HepG2 (cell line): ENCODE data around the gene LTK. TPM values are rescaled to one million over a fixed set of nuclear protein-coding genes. Genes with fewer than 3 reads are reported as not detected.

Experiments used
- CEBPG ChIP-seq: IDR thresholded peaks from 2 replicates; pipeline ENCODE4 v1.6.1; 2016
- GABPA ChIP-seq, 2 experiments: IDR thresholded peaks; 2 replicates each; pipeline ENCODE4 v1.6.1; 2011 to 2016; ENCODE audit warnings: low read depth in 2 of 2, low read length in 1 of 2, missing biosample characterization in 1 of 2, missing genetic modification characterization in 1 of 2
- HNF4G ChIP-seq, 2 experiments: sonication (generic) in 1 of 2; formaldehyde crosslinking in 1 of 2; IDR thresholded peaks; 2 replicates each; pipeline versions ENCODE4 v1.4.0 to v1.6.1; 2011 to 2020; ENCODE audit warnings: borderline replicate concordance in 2 of 2, low read depth in 2 of 2, mild to moderate bottlenecking in 2 of 2, low read length in 1 of 2, missing genetic modification reagents in 1 of 2, moderate library complexity in 1 of 2
- HNRNPLL ChIP-seq: fragments of 200-400 bp; formaldehyde crosslinking; IDR thresholded peaks from 2 replicates; pipeline ENCODE4 v1.6.1; 2017; ENCODE audit warnings: mild to moderate bottlenecking, low read depth, low read length; ENCODE audit not compliant: poor library complexity, severe bottlenecking
- HOXA9 ChIP-seq: sonication (generic); formaldehyde crosslinking; IDR thresholded peaks from 2 replicates; pipeline ENCODE4 v1.8.1; 2022; ENCODE audit warnings: missing genetic modification reagents, mild to moderate bottlenecking, moderate library complexity, borderline replicate concordance
- KLF11 ChIP-seq: IDR thresholded peaks from 2 replicates; pipeline ENCODE4 v1.6.1; 2016; ENCODE audit warnings: missing compliant biosample characterization
- KLF12 ChIP-seq: sonication (generic); formaldehyde crosslinking; IDR thresholded peaks from 2 replicates; pipeline ENCODE4 v1.4.0; 2020; ENCODE audit warnings: missing genetic modification reagents, borderline replicate concordance
- MED13 ChIP-seq: sonication (generic); formaldehyde crosslinking; IDR thresholded peaks from 2 replicates; pipeline ENCODE4 v1.5.0; 2020; ENCODE audit warnings: missing genetic modification reagents
- SRF ChIP-seq: IDR thresholded peaks from 2 replicates; pipeline ENCODE4 v1.6.1; 2011; ENCODE audit warnings: mild to moderate bottlenecking, low read depth, low read length, moderate library complexity
- SRSF1 ChIP-seq: fragments of 200-400 bp; formaldehyde crosslinking; optimal IDR thresholded peaks from 2 replicates; pipeline ENCODE3; 2017; ENCODE audit warnings: mild to moderate bottlenecking, low read depth, low read length, moderate library complexity
- ZNF605 ChIP-seq: sonication (generic); formaldehyde crosslinking; IDR thresholded peaks from 2 replicates; pipeline ENCODE4 v1.8.0; 2022; ENCODE audit warnings: mild to moderate bottlenecking, missing genetic modification reagents
- polyA plus RNA-seq, 8 experiments: library from polyadenylated mRNA; depleted of rRNA in 3 of 8; stranded (reverse) in 7 of 8; unstranded in 1 of 8; fragments of >200 nt; fragmentation: Illumina TruSeq in 4 of 8; extraction: Trizol in 4 of 8; gene quantifications; 2 replicates each; pipeline versions ENCODE4 v1.2.1 to v1.2.3, GENCODE V29; 2011 to 2016; ENCODE audit warnings: low read depth in 4 of 8, missing spikeins in 1 of 8, mixed read lengths in 1 of 8; ENCODE audit not compliant: insufficient read depth in 1 of 8
- total RNA-seq, 5 experiments: library from RNA; depleted of rRNA; stranded (reverse); fragments of >200 nt; fragmentation: Illumina TruSeq; extraction: Trizol; gene quantifications; 2 replicates each; pipeline ENCODE4 v1.2.3, GENCODE V29; 2016; ENCODE audit warnings: low read depth in 1 of 5
- TF ChIP-seq, protein P1 (sequence below), 2 experiments: sonication (generic) in 1 of 2; formaldehyde crosslinking in 1 of 2; IDR thresholded peaks; 2 replicates each; pipeline versions ENCODE4 v1.4.0 to v1.6.1; 2018 to 2020; ENCODE audit warnings: missing genetic modification reagents in 2 of 2, borderline replicate concordance in 1 of 2, low read depth in 1 of 2, mild to moderate bottlenecking in 1 of 2, missing biosample characterization in 1 of 2
- TF ChIP-seq, protein P2 (sequence below): sonication (generic); formaldehyde crosslinking; IDR thresholded peaks from 2 replicates; pipeline ENCODE4 v1.5.0; 2020; ENCODE audit warnings: missing genetic modification reagents, mild to moderate bottlenecking, borderline replicate concordance
- TF ChIP-seq, protein P3 (sequence below): IDR thresholded peaks from 2 replicates; pipeline ENCODE4 v1.6.1; 2016; ENCODE audit warnings: missing biosample characterization, missing genetic modification reagents, low read depth
- TF ChIP-seq, protein P4 (sequence below): sonication (generic); formaldehyde crosslinking; IDR thresholded peaks from 2 replicates; pipeline ENCODE4 v1.4.0; 2020; ENCODE audit warnings: mild to moderate bottlenecking, missing genetic modification reagents
- TF ChIP-seq, protein P5 (sequence below): sonication (generic); formaldehyde crosslinking; IDR thresholded peaks from 2 replicates; pipeline ENCODE4 v1.5.1; 2020; ENCODE audit warnings: mild to moderate bottlenecking, missing genetic modification reagents, borderline replicate concordance
- TF ChIP-seq, protein P6 (sequence below): sonication (generic); formaldehyde crosslinking; IDR thresholded peaks from 2 replicates; pipeline ENCODE4 v1.9.0; 2022; ENCODE audit warnings: missing genetic modification reagents, mild to moderate bottlenecking, borderline replicate concordance

The LTK gene
- total and polyA plus RNA-seq, 2 of the 13 experiments (the other 11 are each of a cell fraction or from before 2014, with no cell fraction given), result 0.01 TPM; not detected in 1

DNA sequence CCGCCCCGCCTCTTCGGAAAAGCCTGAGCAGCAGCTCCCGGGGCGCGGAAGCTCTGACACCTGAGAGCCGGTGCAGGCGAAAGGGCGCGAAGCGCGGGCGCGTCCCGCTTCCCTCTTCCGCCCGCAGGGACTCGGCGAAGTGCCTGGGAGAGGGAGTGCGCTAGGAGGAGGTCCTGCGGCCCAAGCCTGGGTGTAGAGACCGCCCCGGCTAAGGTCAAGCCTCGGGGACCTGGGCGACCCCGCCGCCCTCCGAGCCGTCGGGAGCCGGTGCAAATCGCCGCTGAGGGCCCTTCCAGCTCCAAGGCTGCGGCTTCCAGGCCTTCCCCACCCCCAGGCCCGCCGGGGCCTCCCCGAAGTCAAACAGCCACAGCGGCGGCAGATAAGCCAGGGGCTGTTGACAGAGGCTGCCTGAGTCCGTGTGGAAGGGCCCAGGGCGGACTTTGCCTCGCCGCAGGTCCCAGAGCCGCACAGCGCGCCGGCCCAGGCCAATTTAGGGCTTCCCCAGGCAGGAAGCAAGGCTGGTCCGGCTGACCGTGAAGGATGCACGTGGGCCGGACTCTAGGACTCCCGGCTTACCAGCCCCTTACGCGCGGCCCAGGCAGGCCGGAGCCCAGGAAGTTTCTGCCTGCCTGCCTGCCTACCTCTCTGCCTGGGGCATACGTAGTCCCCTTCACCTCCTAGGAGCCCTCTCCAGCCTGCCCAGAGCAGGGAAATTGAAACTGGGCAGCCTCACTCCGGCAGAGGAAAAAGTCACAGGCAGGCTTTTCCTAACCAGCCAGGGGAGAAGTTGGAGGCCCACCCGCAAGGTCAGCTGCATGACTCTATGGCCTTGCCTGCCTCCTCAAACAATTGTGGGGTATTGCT lies 17.7 kb downstream of the LTK start (continued):
- TF ChIP-seq, protein P1, sequence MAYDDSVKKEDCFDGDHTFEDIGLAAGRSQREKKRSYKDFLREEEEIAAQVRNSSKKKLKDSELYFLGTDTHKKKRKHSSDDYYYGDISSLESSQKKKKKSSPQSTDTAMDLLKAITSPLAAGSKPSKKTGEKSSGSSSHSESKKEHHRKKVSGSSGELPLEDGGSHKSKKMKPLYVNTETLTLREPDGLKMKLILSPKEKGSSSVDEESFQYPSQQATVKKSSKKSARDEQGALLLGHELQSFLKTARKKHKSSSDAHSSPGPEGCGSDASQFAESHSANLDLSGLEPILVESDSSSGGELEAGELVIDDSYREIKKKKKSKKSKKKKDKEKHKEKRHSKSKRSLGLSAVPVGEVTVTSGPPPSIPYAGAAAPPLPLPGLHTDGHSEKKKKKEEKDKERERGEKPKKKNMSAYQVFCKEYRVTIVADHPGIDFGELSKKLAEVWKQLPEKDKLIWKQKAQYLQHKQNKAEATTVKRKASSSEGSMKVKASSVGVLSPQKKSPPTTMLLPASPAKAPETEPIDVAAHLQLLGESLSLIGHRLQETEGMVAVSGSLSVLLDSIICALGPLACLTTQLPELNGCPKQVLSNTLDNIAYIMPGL (CRISPR knock-in tag; IDR thresholded peaks at IDR 0.05; ENCODE audit: borderline replicate concordance in 1 of 2, low read depth in 1 of 2), result peak; percentile 78 to 91; a peak in 3 of 4 replicates
- TF ChIP-seq HNRNPLL (peak; percentile 68), CEBPG (CRISPR knock-in tag) (peak; percentile 15; the same call in 1 of the 2 replicates), ZNF605 (CRISPR knock-in tag) (peak; percentile 86), SRSF1 (peak; percentile 32), KLF11 (peak; percentile 75), HNF4G (IDR thresholded peaks at IDR 0.05; ENCODE audit: borderline replicate concordance, low read depth, low read length) (peak; percentile 83), HNF4G (CRISPR knock-in tag; IDR thresholded peaks at IDR 0.05; ENCODE audit: borderline replicate concordance, low read depth) (peak; percentile 89), KLF12 (CRISPR knock-in tag) (0 out of 2 replicates have a peak, but pooled peaks have one; percentile 81), HOXA9 (CRISPR knock-in tag) (no peak), MED13 (CRISPR knock-in tag) (peak; percentile 54; the same call in 1 of the 2 replicates), GABPA (IDR thresholded peaks at IDR 0.05; ENCODE audit: low read depth, low read length) (no peak), GABPA (CRISPR knock-in tag; IDR thresholded peaks at IDR 0.05; ENCODE audit: low read depth) (no peak), SRF (0 out of 2 replicates have a peak, but pooled peaks have one; percentile 54)
- TF ChIP-seq, protein P2, sequence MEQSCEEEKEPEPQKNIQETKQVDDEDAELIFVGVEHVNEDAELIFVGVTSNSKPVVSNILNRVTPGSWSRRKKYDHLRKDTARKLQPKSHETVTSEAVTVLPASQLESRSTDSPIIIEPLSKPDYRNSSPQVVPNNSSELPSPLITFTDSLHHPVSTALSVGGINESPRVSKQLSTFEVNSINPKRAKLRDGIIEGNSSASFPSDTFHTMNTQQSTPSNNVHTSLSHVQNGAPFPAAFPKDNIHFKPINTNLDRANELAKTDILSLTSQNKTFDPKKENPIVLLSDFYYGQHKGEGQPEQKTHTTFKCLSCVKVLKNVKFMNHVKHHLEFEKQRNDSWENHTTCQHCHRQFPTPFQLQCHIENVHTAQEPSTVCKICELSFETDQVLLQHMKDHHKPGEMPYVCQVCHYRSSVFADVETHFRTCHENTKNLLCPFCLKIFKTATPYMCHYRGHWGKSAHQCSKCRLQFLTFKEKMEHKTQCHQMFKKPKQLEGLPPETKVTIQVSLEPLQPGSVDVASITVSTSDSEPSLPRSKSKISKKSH, result peak; percentile 91
- TF ChIP-seq, protein P3, sequence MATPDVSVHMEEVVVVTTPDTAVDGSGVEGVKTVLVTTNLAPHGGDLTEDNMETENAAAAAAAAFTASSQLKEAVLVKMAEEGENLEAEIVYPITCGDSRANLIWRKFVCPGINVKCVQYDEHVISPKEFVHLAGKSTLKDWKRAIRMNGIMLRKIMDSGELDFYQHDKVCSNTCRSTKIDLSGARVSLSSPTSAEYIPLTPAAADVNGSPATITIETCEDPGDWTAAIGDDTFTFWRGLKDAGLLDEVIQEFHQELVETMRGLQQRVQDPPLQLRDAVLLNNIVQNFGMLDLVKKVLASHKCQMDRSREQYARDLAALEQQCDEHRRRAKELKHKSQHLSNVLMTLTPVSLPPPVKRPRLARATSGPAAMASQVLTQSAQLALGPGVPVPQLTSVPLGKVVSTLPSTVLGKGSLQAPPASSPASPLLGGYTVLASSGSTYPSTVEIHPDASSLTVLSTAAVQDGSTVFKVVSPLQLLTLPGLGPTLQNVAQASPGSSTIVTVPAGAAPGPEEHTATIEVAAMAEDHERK, result no peak
- TF ChIP-seq, protein P4, sequence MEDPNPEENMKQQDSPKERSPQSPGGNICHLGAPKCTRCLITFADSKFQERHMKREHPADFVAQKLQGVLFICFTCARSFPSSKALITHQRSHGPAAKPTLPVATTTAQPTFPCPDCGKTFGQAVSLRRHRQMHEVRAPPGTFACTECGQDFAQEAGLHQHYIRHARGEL (CRISPR knock-in tag), result no peak
- TF ChIP-seq, protein P5, sequence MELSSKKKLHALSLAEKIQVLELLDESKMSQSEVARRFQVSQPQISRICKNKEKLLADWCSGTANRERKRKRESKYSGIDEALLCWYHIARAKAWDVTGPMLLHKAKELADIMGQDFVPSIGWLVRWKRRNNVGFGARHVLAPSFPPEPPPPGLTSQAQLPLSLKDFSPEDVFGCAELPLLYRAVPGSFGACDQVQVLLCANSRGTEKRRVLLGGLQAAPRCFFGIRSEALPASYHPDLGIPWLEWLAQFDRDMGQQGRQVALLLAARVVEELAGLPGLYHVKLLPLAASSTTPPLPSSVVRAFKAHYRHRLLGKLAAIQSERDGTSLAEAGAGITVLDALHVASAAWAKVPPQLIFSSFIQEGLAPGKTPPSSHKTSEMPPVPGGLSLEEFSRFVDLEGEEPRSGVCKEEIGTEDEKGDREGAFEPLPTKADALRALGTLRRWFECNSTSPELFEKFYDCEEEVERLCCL (CRISPR knock-in tag), result 0 out of 2 replicates have a peak, but pooled peaks have one; percentile 42
- TF ChIP-seq, protein P6, sequence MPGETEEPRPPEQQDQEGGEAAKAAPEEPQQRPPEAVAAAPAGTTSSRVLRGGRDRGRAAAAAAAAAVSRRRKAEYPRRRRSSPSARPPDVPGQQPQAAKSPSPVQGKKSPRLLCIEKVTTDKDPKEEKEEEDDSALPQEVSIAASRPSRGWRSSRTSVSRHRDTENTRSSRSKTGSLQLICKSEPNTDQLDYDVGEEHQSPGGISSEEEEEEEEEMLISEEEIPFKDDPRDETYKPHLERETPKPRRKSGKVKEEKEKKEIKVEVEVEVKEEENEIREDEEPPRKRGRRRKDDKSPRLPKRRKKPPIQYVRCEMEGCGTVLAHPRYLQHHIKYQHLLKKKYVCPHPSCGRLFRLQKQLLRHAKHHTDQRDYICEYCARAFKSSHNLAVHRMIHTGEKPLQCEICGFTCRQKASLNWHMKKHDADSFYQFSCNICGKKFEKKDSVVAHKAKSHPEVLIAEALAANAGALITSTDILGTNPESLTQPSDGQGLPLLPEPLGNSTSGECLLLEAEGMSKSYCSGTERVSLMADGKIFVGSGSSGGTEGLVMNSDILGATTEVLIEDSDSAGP (CRISPR knock-in tag), result peak; percentile 92
